NCI-H1436 (cell line): ENCODE measurements around the gene TRANK1.
"Not testable (repeated sequence)": the region's sequence is repeated elsewhere in the genome, so short reads cannot be mapped to it uniquely, and the experiment has no call there.

Experiments
- DNase-seq: peaks from one replicate; lab custom pipeline; 2025; lab: John Stamatoyannopoulos, UW

TRANK1 gene

GRCh38 chr3:36957063-36957462 is 12.2 kb upstream of the TRANK1 start:
- no peak for DNase-seq

GRCh38 chr3:36956155-36956554 is 11.3 kb upstream of the TRANK1 start:
- DNase-seq = no peak

- DNase-seq = no peak
Observed at GRCh38 chr3:36954452-36955134, 9.7 kb upstream of the TRANK1 start.

GRCh38 chr3:36947814-36948213 is 3.0 kb upstream of the TRANK1 start:
- DNase-seq = not testable (repeated sequence)

- no peak for DNase-seq
Observed at GRCh38 chr3:36945333-36945980, 603 bp upstream of the TRANK1 start.

GRCh38 chr3:36944012-36944640 is 728 bp downstream of the TRANK1 start:
- no peak for DNase-seq

- no peak for DNase-seq
Observed at GRCh38 chr3:36943601-36944000, 1.3 kb downstream of the TRANK1 start.

- DNase-seq = no peak
Observed at GRCh38 chr3:36942638-36943248, 2.1 kb downstream of the TRANK1 start.

- DNase-seq = no peak
Observed at GRCh38 chr3:36941658-36942057, 3.2 kb downstream of the TRANK1 start.

- DNase-seq = no peak
Observed at GRCh38 chr3:36941162-36941561, 3.7 kb downstream of the TRANK1 start.

- no peak for DNase-seq
Observed at GRCh38 chr3:36937492-36937891, 7.4 kb downstream of the TRANK1 start.

- no peak for DNase-seq
Observed at GRCh38 chr3:36933540-36934296, 11.1 kb downstream of the TRANK1 start.

- DNase-seq = not testable (repeated sequence)
Observed at GRCh38 chr3:36931424-36931823, 13.4 kb downstream of the TRANK1 start.

GRCh38 chr3:36928220-36928619 is 16.6 kb downstream of the TRANK1 start:
- no peak for DNase-seq

GRCh38 chr3:36926292-36926897 is 18.5 kb downstream of the TRANK1 start:
- DNase-seq = no peak

- DNase-seq = no peak
Observed at GRCh38 chr3:36924744-36925521, 19.9 kb downstream of the TRANK1 start.

- no peak for DNase-seq
Observed at GRCh38 chr3:36923981-36924743, 20.7 kb downstream of the TRANK1 start.

- DNase-seq = no peak
Observed at GRCh38 chr3:36923523-36923943, 21.3 kb downstream of the TRANK1 start.

GRCh38 chr3:36920884-36921567 is 23.8 kb downstream of the TRANK1 start:
- DNase-seq = no peak
